Panc1 (cell line): Measurements from ENCODE around the gene HBA1. TPM values are rescaled to one million over a fixed set of nuclear protein-coding genes. Genes with fewer than 3 reads are reported as not detected.

Experiments used
- ATAC-seq: fragments of 200-7000 bp; cut with Tn5 transposase; 2 replicates; pipeline ENCODE4 v1.9.1; 2020; ENCODE audit warnings: mild to moderate bottlenecking, moderate library complexity
- BruUV-seq: library from RNA; stranded (reverse); fragments of 400-500 nt; replicated peaks from 2 replicates; lab custom pipeline; 2021; lab: Mats Ljungman, UMichigan
- CTCF ChIA-PET: fragments of 300-600 bp; sonication (Branson Sonifier 250); formaldehyde crosslinking; loops from one replicate; lab custom pipeline; 2022; ENCODE audit warnings: antibody characterized with exemption; lab: Charles Lee
- POLR2A ChIA-PET: fragments of 300-600 bp; sonication (Branson Sonifier 250); formaldehyde crosslinking; loops from one replicate; lab custom pipeline; 2022; ENCODE audit warnings: antibody characterized with exemption; lab: Charles Lee
- DNase-seq: peaks from one replicate; pipeline ENCODE4 v3.0.0-alpha.2; 2010; ENCODE audit warnings: low read depth, low spot score
- H3K27ac ChIP-seq: 2 replicates; pipeline ENCODE4 v1.5.1; 2011; ENCODE audit warnings: mild to moderate bottlenecking, low read length, inconsistent platforms
- H3K27me3 ChIP-seq: fragments of 200-500 bp; sonication (Bioruptor generic); 2 replicates; pipeline ENCODE4 v1.6.0; 2014; ENCODE audit warnings: low read length, inconsistent platforms; ENCODE audit not compliant: control insufficient read depth, insufficient read depth
- H3K36me3 ChIP-seq: fragments of 200-500 bp; sonication (Bioruptor generic); 2 replicates; pipeline ENCODE4 v1.5.1; 2014; ENCODE audit warnings: inconsistent platforms, mild to moderate bottlenecking, low read length, moderate library complexity; ENCODE audit not compliant: control insufficient read depth, insufficient read depth
- H3K4me1 ChIP-seq: 2 replicates; pipeline ENCODE4 v1.5.1; 2011; ENCODE audit warnings: inconsistent platforms, mild to moderate bottlenecking, low read length, moderate library complexity; ENCODE audit not compliant: control insufficient read depth, insufficient read depth
- H3K4me3 ChIP-seq, 2 experiments: 2 replicates each; pipeline ENCODE4 v1.5.1; 2011 to 2012; ENCODE audit warnings: low read depth in 2 of 2, low read length in 2 of 2, mild to moderate bottlenecking in 2 of 2, inconsistent platforms in 1 of 2, moderate library complexity in 1 of 2
- H3K9me3 ChIP-seq: fragments of 200-500 bp; sonication (Bioruptor generic); 2 replicates; pipeline ENCODE4 v1.5.1; 2014; ENCODE audit warnings: low read depth, mild to moderate bottlenecking, inconsistent platforms, low read length, moderate library complexity; ENCODE audit not compliant: control insufficient read depth, insufficient read depth
- POLR2AphosphoS5 ChIP-seq: IDR thresholded peaks from 2 replicates; pipeline ENCODE4 v1.6.1; 2012; ENCODE audit warnings: mild to moderate bottlenecking, low read depth, low read length, moderate library complexity
- SIN3A ChIP-seq: IDR thresholded peaks from 2 replicates; pipeline ENCODE4 v1.6.1; 2012; ENCODE audit warnings: low read depth, mild to moderate bottlenecking, low read length, moderate library complexity, borderline replicate concordance; ENCODE audit not compliant: insufficient read depth
- TCF7L2 ChIP-seq: IDR thresholded peaks from 2 replicates; pipeline ENCODE4 v1.6.1; 2011; ENCODE audit warnings: mild to moderate bottlenecking, low read depth, low read length, inconsistent platforms
- in situ Hi-C: cut with HindIII; loops from 2 replicates; pipeline ENCODE4 v1.10.0; 2016; ENCODE audit warnings: low sequenced_read_pairs, low pct_unique_long_range_greater_than_20kb
- intact Hi-C: fragments of 100-400 bp; cut with micrococcal nuclease; formaldehyde crosslinking; loops from one replicate; pipeline ENCODE4 v1.10.0; 2022; ENCODE audit not compliant: unreplicated experiment
- total RNA-seq: library from RNA; stranded (reverse); gene quantifications from one replicate; pipeline ENCODE4 v1.2.1, GENCODE V29; 2021; ENCODE audit not compliant: unreplicated experiment
- TF ChIP-seq, protein P1 (sequence below): fragments of 450-650 bp; IDR thresholded peaks from 2 replicates; pipeline ENCODE4 v1.5.1; 2017; ENCODE audit warnings: mild to moderate bottlenecking
- TF ChIP-seq, protein P2 (sequence below), 2 experiments: IDR thresholded peaks; 2 replicates each; pipeline ENCODE4 v1.6.1; 2011 to 2012; ENCODE audit warnings: low read depth in 2 of 2, control low read depth in 1 of 2, low read length in 1 of 2, mild to moderate bottlenecking in 1 of 2, moderate library complexity in 1 of 2; ENCODE audit not compliant: insufficient read depth in 1 of 2

The HBA1 gene
- total RNA-seq, 1 experiment from 2014 or later: 4.4 TPM

DNA sequence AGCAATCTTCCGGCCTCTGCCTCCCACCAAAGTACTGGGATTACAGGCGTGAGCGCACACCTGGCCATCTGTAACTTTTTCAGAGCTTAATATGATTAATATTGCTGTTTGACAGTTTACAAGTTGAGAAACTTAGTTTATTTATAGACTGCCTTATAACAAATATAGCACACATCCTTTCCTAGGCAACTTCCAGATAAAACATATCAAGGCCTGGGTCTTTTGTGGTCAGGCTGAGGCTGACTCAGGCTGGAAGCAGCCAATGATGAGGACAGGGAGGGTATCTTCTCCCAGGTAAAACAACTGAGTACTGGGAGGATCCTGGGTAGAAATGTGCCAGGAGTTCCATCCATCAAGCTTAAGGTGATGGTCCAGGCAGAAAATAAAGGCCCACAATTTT lies 36.5 kb downstream of the HBA1 start:
- BruUV-seq: no TSS peak
- TF ChIP-seq POLR2AphosphoS5: no peak
- TF ChIP-seq, protein P1, sequence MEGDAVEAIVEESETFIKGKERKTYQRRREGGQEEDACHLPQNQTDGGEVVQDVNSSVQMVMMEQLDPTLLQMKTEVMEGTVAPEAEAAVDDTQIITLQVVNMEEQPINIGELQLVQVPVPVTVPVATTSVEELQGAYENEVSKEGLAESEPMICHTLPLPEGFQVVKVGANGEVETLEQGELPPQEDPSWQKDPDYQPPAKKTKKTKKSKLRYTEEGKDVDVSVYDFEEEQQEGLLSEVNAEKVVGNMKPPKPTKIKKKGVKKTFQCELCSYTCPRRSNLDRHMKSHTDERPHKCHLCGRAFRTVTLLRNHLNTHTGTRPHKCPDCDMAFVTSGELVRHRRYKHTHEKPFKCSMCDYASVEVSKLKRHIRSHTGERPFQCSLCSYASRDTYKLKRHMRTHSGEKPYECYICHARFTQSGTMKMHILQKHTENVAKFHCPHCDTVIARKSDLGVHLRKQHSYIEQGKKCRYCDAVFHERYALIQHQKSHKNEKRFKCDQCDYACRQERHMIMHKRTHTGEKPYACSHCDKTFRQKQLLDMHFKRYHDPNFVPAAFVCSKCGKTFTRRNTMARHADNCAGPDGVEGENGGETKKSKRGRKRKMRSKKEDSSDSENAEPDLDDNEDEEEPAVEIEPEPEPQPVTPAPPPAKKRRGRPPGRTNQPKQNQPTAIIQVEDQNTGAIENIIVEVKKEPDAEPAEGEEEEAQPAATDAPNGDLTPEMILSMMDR: no peak
- no peak for TF ChIP-seq TCF7L2
- TF ChIP-seq, protein P2, sequence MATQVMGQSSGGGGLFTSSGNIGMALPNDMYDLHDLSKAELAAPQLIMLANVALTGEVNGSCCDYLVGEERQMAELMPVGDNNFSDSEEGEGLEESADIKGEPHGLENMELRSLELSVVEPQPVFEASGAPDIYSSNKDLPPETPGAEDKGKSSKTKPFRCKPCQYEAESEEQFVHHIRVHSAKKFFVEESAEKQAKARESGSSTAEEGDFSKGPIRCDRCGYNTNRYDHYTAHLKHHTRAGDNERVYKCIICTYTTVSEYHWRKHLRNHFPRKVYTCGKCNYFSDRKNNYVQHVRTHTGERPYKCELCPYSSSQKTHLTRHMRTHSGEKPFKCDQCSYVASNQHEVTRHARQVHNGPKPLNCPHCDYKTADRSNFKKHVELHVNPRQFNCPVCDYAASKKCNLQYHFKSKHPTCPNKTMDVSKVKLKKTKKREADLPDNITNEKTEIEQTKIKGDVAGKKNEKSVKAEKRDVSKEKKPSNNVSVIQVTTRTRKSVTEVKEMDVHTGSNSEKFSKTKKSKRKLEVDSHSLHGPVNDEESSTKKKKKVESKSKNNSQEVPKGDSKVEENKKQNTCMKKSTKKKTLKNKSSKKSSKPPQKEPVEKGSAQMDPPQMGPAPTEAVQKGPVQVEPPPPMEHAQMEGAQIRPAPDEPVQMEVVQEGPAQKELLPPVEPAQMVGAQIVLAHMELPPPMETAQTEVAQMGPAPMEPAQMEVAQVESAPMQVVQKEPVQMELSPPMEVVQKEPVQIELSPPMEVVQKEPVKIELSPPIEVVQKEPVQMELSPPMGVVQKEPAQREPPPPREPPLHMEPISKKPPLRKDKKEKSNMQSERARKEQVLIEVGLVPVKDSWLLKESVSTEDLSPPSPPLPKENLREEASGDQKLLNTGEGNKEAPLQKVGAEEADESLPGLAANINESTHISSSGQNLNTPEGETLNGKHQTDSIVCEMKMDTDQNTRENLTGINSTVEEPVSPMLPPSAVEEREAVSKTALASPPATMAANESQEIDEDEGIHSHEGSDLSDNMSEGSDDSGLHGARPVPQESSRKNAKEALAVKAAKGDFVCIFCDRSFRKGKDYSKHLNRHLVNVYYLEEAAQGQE (IDR thresholded peaks at IDR 0.05; ENCODE audit: insufficient read depth in 1 of 2, low read depth in 2 of 2, low read length in 1 of 2): no peak
- TF ChIP-seq SIN3A: no peak
- in situ Hi-C loops: no loop called here
- no peaks in the 10 kb centered on the region for H3K4me1 ChIP-seq
- no peaks in the 10 kb centered on the region for H3K27me3 ChIP-seq
- POLR2A ChIA-PET: no interaction called here
- DNase-seq (no peak), ATAC-seq (no peak)
- CTCF ChIA-PET: no interaction called here
- H3K4me3 ChIP-seq: no peak overlapping the region
- peaks cover 9% of the 10 kb centered on the region for H3K36me3 ChIP-seq
- no peak overlapping the region for H3K27ac ChIP-seq
- intact Hi-C loops: no loop called here
- H3K9me3 ChIP-seq: no peaks in the 10 kb centered on the region

DNA sequence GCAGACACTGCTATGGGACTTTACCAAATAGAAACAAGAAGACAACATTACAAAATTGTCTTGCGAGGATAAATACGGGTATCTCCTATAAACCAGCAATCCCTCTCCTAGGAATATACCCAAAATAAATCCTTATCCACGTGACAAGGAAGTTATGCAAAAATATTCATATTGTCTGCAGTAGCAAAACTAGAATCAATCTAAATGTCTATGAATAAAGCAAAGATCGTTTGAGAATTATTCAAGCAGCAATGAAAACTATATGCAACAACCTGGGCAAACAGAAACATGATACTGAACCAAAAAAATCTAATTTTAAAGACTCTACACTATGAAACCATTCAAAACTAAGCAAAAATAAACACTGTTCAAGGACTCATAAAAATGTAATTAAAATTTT lies 43.5 kb downstream of the HBA1 start:
- POLR2A ChIA-PET: no interaction called here
- H3K27me3 ChIP-seq: no peaks in the 10 kb centered on the region
- H3K9me3 ChIP-seq: no peaks in the 10 kb centered on the region
- CTCF ChIA-PET: interaction anchor here (0.8 kb wide), 1 partner anchor 133 kb away, joined by 3 read pairs; no protein-coding TSS in a partner anchor
- no peak for DNase-seq
- intact Hi-C loops: no loop called here
- TSS peak; percentile 49 for BruUV-seq
- no peaks in the 10 kb centered on the region for H3K4me1 ChIP-seq
- TF ChIP-seq, protein P1: no peak
- H3K4me3 ChIP-seq: no peak overlapping the region
- ATAC-seq: no peak
- peaks cover 14% of the 10 kb centered on the region for H3K36me3 ChIP-seq
- H3K27ac ChIP-seq: no peak overlapping the region
- in situ Hi-C loops: no loop called here

Other genes with a start within 250 kb of the HBA1 start
- 35.7 TPM for gene POLR3K, start 123.1 kb upstream of the HBA1 start, total RNA-seq
- gene SNRNP25, start 122.9 kb upstream of the HBA1 start, total RNA-seq: 83.5 TPM
- gene RHBDF1, start 104.0 kb upstream of the HBA1 start, total RNA-seq: 41.7 TPM
- gene MPG, start 98.5 kb upstream of the HBA1 start, total RNA-seq: 85.7 TPM
- 69.7 TPM for gene NPRL3, start 38.0 kb upstream of the HBA1 start, total RNA-seq
- 1.1 TPM for gene HBZ, start 24.0 kb upstream of the HBA1 start, total RNA-seq
- not detected for gene HBM, start 10.7 kb upstream of the HBA1 start, total RNA-seq
- gene HBA2, start 3.8 kb upstream of the HBA1 start, total RNA-seq: not detected
- 10.4 TPM for gene HBQ1, start 3.8 kb downstream of the HBA1 start, total RNA-seq
- gene LUC7L, start 52.8 kb downstream of the HBA1 start, total RNA-seq: 75.3 TPM
- 121 TPM for gene FAM234A, start 58.1 kb downstream of the HBA1 start, total RNA-seq
- gene RGS11, start 99.3 kb downstream of the HBA1 start, total RNA-seq: 10.2 TPM
- gene ARHGDIG, start 103.9 kb downstream of the HBA1 start, total RNA-seq: 2.4 TPM
- gene PDIA2, start 106.5 kb downstream of the HBA1 start, total RNA-seq: 1.1 TPM
- 53.3 TPM for gene AXIN1, start 176.0 kb downstream of the HBA1 start, total RNA-seq
- 140 TPM for gene MRPL28, start 193.9 kb downstream of the HBA1 start, total RNA-seq
- gene PGAP6, start 205.3 kb downstream of the HBA1 start, total RNA-seq: 128 TPM
- gene NME4, start 220.5 kb downstream of the HBA1 start, total RNA-seq: 500 TPM
- 92.7 TPM for gene DECR2, start 225.2 kb downstream of the HBA1 start, total RNA-seq
- 57.3 TPM for gene RAB11FIP3, start 249.0 kb downstream of the HBA1 start, total RNA-seq